GM18511 (cell line): Measurements from ENCODE around the gene ORM1.
"Not testable (repeated sequence)": the region's sequence is repeated elsewhere in the genome, so short reads cannot be mapped to it uniquely, and the experiment has no call there.

Source experiments
- ATAC-seq: cut with Tn5 transposase; IDR thresholded peaks from one replicate; pipeline ENCODE4 v1.9.1; 2021; ENCODE audit warnings: mild to moderate bottlenecking, moderate library complexity; ENCODE audit not compliant: unreplicated experiment

The ORM1 gene

DNA sequence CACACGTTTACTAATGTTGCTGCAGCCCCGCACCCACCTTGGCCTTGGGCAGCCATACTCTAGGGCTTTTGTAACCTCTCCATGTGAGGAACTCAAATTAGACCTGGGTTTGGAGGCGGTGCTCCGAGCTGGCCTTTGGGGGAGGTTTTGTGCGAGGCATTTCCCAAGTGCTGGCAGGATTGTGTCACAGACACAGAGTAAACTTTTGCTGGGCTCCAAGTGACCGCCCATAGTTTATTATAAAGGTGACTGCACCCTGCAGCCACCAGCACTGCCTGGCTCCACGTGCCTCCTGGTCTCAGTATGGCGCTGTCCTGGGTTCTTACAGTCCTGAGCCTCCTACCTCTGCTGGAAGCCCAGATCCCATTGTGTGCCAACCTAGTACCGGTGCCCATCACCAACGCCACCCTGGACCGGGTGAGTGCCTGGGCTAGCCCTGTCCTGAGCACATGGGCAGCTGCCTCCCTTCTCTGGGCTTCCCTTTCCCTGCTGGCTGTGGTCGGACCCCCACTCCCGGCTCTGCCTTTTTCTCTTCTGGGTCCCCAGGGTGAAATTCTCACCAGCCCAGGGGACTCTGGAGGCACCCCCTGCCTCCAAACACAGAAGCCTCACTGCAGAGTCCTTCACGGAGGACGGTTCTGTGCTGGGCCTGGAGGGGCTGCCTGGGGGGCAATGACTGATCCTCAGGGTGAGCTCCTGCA lies at the start of gene ORM1:
Gene ORM1 (plus strand): TSS at position 268 of the 701 bp plus-strand sequence. CDS start 36 bp downstream, at position 304.
- ATAC-seq, result not testable (repeated sequence)

GRCh38 chr9:114273461-114273881 lies 49.4 kb upstream of the ORM1 start:
- no peak for ATAC-seq

GRCh38 chr9:114274217-114274616 lies 48.7 kb upstream of the ORM1 start:
- ATAC-seq, result no peak

DNA sequence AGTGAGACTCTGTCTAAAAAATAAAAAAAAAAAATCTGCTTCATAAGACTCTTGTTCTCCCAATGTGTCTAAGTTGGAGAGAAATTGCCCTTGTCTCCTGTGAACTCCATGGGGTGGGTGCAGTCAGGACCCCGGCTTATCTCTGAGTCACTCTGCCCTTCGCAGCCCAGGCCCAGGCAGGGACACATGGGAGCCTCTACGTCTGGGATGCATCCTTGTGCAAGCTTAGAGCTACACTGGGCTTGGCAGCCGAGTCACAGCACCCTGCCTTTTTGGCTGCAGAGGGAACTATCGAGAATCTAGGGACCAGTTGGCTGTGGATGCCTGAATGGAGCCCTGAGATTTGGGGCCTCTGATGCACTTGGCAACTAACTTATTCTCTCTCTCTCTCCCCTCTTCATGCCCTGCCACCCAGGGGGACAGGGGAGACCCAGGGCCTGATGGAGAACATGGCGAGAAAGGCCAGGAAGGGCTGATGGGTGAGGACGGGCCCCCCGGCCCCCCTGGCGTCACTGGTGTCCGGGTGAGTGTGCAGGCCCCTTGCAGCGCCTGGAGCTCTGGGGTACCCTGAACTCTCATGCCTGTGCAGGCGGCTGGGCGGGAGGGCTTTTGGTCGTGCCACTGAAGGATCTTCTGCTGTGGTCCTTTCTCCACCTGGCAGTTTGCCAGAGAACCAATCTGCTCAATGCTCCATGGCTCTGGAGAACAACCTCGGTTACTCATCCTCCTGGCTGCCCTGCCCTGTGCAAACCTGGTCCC lies 47.5 kb upstream of the ORM1 start:
- no peak for ATAC-seq

- no peak for ATAC-seq
Measured at GRCh38 chr9:114276908-114277821, 45.7 kb upstream of the ORM1 start.

DNA sequence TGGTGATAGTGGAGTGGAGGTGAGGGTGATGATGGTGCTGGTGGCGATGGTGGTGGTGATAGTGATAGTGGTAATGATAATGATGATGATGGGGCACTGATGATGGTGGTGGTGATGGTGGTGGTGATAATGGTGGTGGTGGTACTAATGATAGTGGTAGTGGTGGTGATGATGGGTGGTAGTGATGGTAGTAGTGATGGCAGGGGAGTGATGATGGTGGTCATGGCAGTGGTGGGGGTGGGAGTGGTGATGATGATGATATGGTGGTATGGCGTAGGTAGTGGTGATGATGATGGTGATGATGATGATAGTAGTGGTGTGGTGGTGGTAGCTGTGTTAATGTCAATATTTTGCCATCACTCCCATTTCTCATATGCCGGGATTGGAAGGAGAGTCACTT lies 44.5 kb upstream of the ORM1 start:
- no peak for ATAC-seq

DNA sequence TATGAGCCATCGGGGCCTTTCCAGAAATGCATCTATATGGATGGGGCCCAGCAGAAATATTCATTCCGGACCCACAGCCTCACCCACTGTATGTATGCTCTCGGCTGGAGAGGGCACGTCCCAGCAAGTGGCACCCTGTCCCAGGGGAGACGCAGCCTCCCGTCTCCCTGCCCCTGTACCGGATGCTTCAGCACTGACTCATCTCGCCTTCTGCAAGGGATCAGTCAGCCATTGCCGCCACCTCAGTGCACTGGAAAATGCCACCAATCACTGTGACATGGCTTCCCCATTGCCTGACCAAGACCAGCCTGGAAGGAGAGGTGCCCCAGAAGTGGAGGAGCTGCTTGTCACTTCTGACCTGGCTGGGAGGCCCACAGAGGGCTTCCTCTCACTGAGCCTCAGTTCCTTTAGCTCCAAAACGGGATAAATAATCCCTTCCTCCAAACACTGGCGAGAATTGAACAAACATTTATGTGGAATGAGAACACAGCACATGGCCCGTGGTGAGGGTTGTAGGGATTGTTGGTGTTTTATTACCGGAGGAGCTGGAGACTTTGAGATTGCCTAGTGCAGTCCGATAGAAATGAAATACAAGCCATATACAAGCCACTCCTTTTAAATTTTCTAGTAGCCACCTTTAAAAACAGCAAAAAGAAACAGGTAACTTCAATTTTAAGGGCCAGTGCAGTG lies 43.9 kb upstream of the ORM1 start:
- no peak for ATAC-seq

DNA sequence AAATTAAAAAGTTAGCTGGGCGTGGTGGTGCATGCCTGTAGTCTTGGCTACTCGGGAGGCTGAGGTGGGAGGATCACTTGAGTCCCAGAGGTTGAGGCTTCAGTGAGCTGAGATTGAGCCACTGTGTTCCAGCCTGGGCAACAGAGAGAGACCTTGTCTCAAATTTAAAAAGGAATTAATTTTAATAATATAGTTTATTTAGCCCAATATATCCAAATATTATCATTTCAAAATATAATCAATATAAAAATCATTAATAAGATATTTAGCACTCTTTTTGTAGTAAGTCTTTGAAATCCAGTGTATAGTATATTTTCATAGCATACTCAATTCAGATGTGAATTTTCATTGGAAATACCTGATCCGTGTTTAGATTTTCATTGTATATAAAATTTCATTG lies 43.2 kb upstream of the ORM1 start:
- no peak for ATAC-seq

- ATAC-seq, result no peak
Measured at GRCh38 chr9:114280636-114281472, 42.0 kb upstream of the ORM1 start.

DNA sequence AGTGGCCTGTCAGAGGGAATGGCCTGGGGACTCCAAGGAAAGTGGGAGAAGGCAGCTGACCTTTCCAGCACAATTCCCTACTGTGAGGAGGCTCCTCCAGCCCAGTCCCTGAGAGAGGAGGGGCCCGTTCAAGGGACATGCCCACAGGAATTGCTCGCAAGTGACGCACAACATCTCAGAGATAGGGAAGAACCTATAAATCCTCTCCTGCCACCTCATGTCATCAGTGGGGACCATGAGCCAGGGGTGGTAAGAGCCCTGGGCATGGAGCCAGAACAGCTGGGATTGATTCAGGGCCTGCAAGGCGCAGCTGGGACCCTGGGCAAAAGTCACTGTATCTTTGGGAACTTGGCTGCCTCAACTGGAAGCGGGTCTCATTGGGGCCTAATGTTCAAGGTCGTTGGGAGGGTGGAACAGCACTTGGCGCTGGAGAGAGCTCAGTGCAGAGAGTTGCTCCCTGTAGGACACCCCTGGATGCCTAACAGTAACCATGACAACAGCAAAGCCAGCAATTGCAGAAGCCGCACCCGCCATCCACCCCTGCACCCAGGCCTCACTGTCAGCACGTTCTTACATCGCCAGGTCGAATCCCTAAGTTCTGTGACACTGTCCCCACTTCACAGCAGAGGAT lies 41.3 kb upstream of the ORM1 start:
- ATAC-seq, result no peak

- ATAC-seq, result no peak
Measured at GRCh38 chr9:114282104-114282485, 40.8 kb upstream of the ORM1 start.

DNA sequence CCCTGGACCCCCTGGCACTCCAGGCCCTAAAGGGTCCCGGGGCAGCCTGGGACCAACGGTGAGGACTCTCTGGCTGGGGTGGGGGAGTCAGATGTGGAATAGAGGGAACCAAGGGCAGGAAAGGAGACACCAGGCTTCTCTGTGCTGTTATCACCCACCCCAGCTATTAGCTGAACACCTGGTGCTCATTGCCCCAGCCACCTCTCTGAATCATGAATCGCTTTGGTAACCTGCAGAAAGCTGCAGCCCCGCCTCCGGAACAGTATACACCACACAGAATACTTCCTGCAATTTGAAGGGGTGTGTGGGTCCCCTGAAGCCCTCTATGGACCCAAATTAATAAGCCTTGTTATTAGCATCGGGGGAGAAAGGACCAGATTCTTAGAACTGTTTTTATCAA lies 40.4 kb upstream of the ORM1 start:
- no peak for ATAC-seq

DNA sequence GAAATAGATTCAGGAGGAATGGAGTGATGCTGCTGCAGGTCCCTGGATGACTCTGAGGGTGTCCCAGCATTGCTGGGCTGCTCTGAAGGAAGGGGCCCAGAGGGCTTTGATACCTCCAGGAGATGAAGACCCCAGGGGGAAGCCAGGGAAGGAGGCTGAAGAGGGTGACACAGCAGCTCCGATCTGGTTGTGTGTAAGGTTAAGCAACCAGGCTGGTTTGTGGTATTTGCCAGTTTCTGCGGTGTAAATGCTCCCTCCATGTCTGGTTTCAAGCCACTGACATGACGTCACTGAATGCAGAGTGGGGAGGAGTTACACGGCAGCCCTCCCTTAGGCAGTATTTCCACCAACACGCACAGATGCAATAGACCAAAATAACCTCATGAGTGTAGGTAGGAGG lies 40.0 kb upstream of the ORM1 start:
- ATAC-seq, result no peak

DNA sequence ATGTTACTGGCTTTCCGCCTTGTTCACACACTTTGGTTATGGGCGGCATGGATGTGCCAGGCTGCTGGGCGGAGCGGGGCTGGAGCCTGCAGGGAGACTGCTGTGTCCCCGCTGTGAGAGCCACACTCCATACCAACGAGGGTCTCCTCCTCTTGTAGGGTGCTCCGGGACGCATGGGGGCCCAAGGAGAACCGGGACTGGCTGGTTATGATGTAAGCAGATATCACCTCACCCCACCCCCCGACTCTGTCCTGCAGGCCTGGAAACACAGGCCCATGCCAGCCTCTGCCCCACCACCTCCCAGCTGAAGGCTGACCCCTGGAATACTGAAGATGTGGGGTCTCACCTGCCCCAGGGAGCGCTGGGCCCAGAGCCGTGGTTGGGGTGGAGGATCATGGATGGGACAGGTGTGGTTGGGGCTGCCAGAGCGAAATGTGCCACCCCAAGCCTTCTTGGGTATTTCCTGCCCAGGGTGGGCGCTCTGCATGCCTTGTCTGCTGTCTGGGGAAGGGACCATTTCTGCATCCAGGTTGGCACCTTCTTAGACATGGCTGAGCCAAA lies 39.3 kb upstream of the ORM1 start:
- no peak for ATAC-seq

- ATAC-seq, result no peak
Measured at GRCh38 chr9:114284316-114285060, 38.4 kb upstream of the ORM1 start.

GRCh38 chr9:114285166-114285867 lies 37.6 kb upstream of the ORM1 start:
- ATAC-seq, result no peak

DNA sequence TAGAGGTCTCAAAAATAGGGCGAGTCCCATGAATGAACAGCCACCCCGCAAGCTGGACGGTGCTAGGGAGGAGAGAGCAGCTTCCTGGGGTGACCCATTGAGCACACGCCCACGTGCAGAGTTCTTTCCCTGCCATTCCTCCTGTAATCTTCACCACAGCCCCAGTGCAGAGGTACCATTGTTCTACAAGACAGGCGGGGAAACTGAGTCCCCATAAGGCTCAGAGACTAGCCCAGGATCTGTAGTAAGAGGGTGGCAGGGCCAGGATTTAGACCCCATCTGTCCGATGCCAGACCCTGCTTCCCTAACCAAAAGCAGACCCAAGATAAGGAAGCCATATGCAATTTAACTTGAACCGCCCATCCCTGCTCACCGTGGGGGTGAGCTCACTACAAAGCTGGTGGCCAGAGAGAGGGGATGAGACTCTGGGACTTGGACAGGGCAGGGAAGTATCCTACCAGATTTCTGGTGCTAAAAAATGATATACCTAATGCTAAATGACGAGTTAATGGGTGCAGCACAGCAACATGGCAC lies 36.7 kb upstream of the ORM1 start:
- ATAC-seq, result no peak
